Fibroblast of villous mesenchyme (primary cell): Measurements from ENCODE around the gene HNF1B. TPM values are rescaled to one million over a fixed set of nuclear protein-coding genes. Genes with fewer than 3 reads are reported as not detected.
"Not testable (repeated sequence)": the region's sequence is repeated elsewhere in the genome, so short reads cannot be mapped to it uniquely, and the experiment has no call there.

ENCODE experiments used
- DNase-seq: peaks from one replicate; pipeline ENCODE4 v3.0.0-alpha.2; 2010; ENCODE audit warnings: low read depth
- H3K4me3 ChIP-seq: 2 replicates; pipeline ENCODE4 v1.5.1; 2011; ENCODE audit warnings: low read depth, mild to moderate bottlenecking, low read length
- total RNA-seq: library from RNA; depleted of rRNA; stranded (reverse); fragments of >200 nt; gene quantifications from 2 replicates; pipeline ENCODE4 v1.2.3, GENCODE V29; 2012
- TF ChIP-seq, protein P1 (sequence below): IDR thresholded peaks from 2 replicates; pipeline ENCODE4 v1.5.1; 2012; ENCODE audit warnings: low read depth, mild to moderate bottlenecking, low read length; ENCODE audit not compliant: insufficient read depth

The HNF1B gene
- total RNA-seq, 1 donor, result not detected

GRCh38 chr17:37695726-37696125, 49.1 kb downstream of the HNF1B start:
- no peak for DNase-seq
- TF ChIP-seq, protein P1, sequence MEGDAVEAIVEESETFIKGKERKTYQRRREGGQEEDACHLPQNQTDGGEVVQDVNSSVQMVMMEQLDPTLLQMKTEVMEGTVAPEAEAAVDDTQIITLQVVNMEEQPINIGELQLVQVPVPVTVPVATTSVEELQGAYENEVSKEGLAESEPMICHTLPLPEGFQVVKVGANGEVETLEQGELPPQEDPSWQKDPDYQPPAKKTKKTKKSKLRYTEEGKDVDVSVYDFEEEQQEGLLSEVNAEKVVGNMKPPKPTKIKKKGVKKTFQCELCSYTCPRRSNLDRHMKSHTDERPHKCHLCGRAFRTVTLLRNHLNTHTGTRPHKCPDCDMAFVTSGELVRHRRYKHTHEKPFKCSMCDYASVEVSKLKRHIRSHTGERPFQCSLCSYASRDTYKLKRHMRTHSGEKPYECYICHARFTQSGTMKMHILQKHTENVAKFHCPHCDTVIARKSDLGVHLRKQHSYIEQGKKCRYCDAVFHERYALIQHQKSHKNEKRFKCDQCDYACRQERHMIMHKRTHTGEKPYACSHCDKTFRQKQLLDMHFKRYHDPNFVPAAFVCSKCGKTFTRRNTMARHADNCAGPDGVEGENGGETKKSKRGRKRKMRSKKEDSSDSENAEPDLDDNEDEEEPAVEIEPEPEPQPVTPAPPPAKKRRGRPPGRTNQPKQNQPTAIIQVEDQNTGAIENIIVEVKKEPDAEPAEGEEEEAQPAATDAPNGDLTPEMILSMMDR, result no peak
- H3K4me3 ChIP-seq, result no peak overlapping the region

DNA sequence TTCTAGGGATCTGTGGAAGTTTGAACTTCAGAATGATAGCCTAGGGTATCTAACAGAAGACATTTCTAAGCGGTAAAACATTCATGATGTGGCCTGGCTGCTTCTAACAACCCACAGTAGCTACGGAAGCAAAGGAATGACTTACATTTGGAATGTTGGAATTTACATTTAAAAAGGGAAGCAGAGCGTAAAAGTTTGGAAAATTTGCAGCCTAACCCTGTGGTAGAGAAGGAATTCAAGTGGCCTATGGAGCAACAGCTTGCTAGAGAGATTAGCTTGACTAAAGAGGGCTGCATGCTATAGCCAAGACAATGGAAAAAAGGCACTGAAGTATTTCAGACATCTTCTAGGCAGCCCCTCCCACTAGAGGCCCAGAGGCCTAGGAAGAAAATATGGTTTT, 50.1 kb downstream of the HNF1B start:
- no peak overlapping the region for H3K4me3 ChIP-seq
- TF ChIP-seq, protein P1, result no peak
- DNase-seq, result no peak

DNA sequence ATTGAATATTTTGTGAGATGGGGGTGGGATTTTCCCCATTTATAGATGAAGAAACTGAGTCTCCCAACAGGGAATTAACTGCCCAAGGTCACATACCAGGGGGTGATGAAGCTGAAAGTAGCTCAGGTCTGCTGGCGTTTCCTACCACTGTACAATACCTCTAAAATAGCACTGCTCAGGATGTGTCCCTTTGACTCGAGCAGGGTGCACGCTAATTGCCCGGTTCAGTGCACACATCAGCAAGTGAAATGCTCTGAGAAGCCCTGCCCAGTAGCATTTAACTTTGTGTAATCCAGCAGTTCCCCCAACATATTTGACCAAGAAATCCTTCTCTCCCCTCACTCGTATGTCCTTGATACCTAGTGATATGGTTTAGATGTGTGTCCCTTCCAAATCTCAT, 51.5 kb downstream of the HNF1B start:
- no peak overlapping the region for H3K4me3 ChIP-seq
- TF ChIP-seq, protein P1, result no peak
- no peak for DNase-seq

DNA sequence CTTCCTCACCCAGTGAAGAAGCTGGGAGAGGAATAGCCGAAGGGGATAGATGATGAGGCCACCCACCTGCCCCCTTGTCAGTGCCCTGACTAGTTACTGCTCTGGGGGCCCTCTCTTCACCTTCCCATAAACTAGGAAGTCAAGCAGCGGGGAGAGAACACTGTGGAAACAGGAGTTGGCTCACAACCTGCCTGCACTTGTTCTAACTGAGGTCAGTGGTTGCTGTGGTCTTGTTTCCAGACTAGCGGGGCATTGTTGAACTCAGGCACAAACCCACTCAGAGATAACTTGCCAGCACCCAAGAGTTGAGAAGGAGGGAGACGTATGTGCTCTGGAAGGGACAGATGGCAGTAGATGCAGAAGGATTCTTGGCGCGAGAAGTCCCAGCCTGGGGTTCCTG, 53.1 kb downstream of the HNF1B start:
- TF ChIP-seq, protein P1, result no peak
- no peak for DNase-seq
- H3K4me3 ChIP-seq, result no peak overlapping the region

DNA sequence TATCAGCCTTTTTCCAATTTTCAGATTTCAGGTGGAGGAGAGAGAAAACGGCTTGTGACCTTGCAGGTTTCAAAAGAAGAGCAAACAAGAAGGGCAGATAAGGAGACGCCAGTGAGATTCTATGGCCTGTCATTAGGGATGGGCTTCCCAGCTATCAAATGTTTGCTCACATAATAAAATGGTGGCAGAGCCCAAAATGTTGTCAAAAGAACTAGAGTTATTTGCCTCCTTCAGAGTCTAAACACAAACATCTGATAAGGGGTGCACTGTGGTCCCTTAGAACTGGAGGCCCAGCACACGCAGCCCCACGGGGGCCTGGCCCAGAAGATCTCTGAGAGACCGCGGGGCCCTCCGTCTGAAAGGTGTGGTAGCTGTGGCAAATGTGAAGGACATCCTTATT, 55.5 kb downstream of the HNF1B start:
- TF ChIP-seq, protein P1, result no peak
- no peak for DNase-seq
- no peak overlapping the region for H3K4me3 ChIP-seq

- no peak for DNase-seq
- TF ChIP-seq, protein P1, result no peak
Measured at GRCh38 chr17:37683454-37683984, 61.3 kb downstream of the HNF1B start.

GRCh38 chr17:37682007-37682406, 62.9 kb downstream of the HNF1B start:
- no peak overlapping the region for H3K4me3 ChIP-seq
- TF ChIP-seq, protein P1, result no peak
- DNase-seq, result no peak

More at GRCh38 chr17:37683454-37683984, 61.3 kb downstream of the HNF1B start:
- no peak overlapping the region for H3K4me3 ChIP-seq

DNA sequence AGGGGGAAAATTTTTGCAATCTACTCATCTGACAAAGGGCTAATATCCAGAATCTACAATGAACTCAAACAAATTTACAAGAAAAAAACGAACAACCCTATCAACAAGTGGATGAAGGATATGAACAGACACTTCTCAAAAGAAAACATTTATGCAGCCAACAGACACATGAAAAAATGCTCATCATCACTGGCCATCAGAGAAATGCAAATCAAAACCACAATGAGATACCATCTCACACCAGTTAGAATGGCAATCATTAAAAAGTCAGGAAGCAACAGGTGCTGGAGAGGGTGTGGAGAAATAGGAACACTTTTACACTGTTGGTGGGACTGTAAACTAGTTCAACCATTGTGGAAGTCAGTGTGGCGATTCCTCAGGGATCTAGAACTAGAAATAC, 64.9 kb downstream of the HNF1B start:
- not testable (repeated sequence) for DNase-seq, H3K4me3 ChIP-seq
